Hepatocyte (in vitro differentiated cells): ENCODE data around the gene MARCHF3. TPM values are rescaled to one million over a fixed set of nuclear protein-coding genes. Genes with fewer than 3 reads are reported as not detected.

Source experiments
- DNase-seq: peaks from one replicate; pipeline ENCODE4 v3.0.0-alpha.2; 2016; ENCODE audit warnings: low spot score
- H2AFZ ChIP-seq: fragments of 200-600 bp; sonication (generic); 2 replicates; pipeline ENCODE4 v1.6.0; 2016; ENCODE audit warnings: antibody characterized with exemption, mild to moderate bottlenecking
- H3K27ac ChIP-seq: fragments of 200-600 bp; sonication (generic); 2 replicates; pipeline ENCODE4 v1.5.1; 2016; ENCODE audit warnings: mild to moderate bottlenecking
- H3K27me3 ChIP-seq: fragments of 200-600 bp; sonication (generic); 2 replicates; pipeline ENCODE4 v1.6.1; 2016
- H3K36me3 ChIP-seq: fragments of 200-600 bp; sonication (generic); replicated peaks from 2 replicates; pipeline ENCODE4 v1.5.1; 2016; ENCODE audit warnings: low read depth; ENCODE audit not compliant: insufficient read depth
- H3K4me1 ChIP-seq: fragments of 200-600 bp; sonication (generic); 2 replicates; pipeline ENCODE4 v1.5.1; 2016; ENCODE audit warnings: mild to moderate bottlenecking, moderate library complexity; ENCODE audit not compliant: insufficient read depth
- H3K4me2 ChIP-seq: fragments of 200-600 bp; sonication (generic); 2 replicates; pipeline ENCODE4 v1.6.0; 2016
- H3K4me3 ChIP-seq: fragments of 200-600 bp; sonication (generic); 2 replicates; pipeline ENCODE4 v1.5.1; 2016; ENCODE audit warnings: mild to moderate bottlenecking
- H3K79me2 ChIP-seq: fragments of 200-600 bp; sonication (generic); 2 replicates; pipeline ENCODE4 v1.6.0; 2017; ENCODE audit warnings: mild to moderate bottlenecking
- H3K9me2 ChIP-seq: fragments of 200-600 bp; sonication (generic); replicated peaks from 2 replicates; pipeline ENCODE4 v1.6.0; 2017; ENCODE audit warnings: mild to moderate bottlenecking; ENCODE audit not compliant: insufficient read depth
- H3K9me3 ChIP-seq: fragments of 200-600 bp; sonication (generic); 2 replicates; pipeline ENCODE4 v1.5.1; 2016; ENCODE audit warnings: low read depth, mild to moderate bottlenecking
- H4K20me1 ChIP-seq: fragments of 200-600 bp; sonication (generic); 2 replicates; pipeline ENCODE4 v1.6.0; 2016; ENCODE audit warnings: mild to moderate bottlenecking; ENCODE audit not compliant: insufficient read depth, poor library complexity, severe bottlenecking
- EZH2 ChIP-seq: fragments of 200-600 bp; sonication (generic); IDR thresholded peaks from 2 replicates; pipeline ENCODE4 v1.6.1; 2016; ENCODE audit warnings: antibody characterized with exemption, mild to moderate bottlenecking, borderline replicate concordance
- EZH2phosphoT487 ChIP-seq: fragments of 200-600 bp; sonication (generic); IDR thresholded peaks from one replicate; pipeline ENCODE4 v1.6.1; 2018; ENCODE audit warnings: antibody characterized with exemption, mild to moderate bottlenecking, low read depth, moderate library complexity; ENCODE audit not compliant: unreplicated experiment, severe bottlenecking
- WGBS: methylation state at CpG from one replicate; pipeline ENCODE4 v1.1.6; 2016; ENCODE audit warnings: low lambda C conversion rate; ENCODE audit errors: missing lambda C conversion rate; 5-methylcytosine and 5-hydroxymethylcytosine counted together
- polyA plus RNA-seq: library from polyadenylated mRNA; unstranded; fragments of >200 nt; fragmentation: Nextera tagmentation; extraction: Ambion mirVana; gene quantifications from 2 replicates; pipeline ENCODE4 v1.2.1, GENCODE V29; 2016
- total RNA-seq: library from RNA; depleted of rRNA; stranded (reverse); fragments of >200 nt; gene quantifications from 2 replicates; pipeline ENCODE4 v1.2.3, GENCODE V29; 2014
- TF ChIP-seq, protein P1 (sequence below): fragments of 200-600 bp; sonication (generic); IDR thresholded peaks from 2 replicates; pipeline ENCODE4 v1.5.1; 2016; ENCODE audit warnings: antibody characterized with exemption, mild to moderate bottlenecking; ENCODE audit not compliant: poor library complexity

The MARCHF3 gene
- total and polyA plus RNA-seq, 2 experiments from 2014 or later, result 9.4 to 20.4 TPM

- H3K27me3 ChIP-seq, result no peaks in the 10 kb centered on the region
- H3K4me1 ChIP-seq, result no peaks in the 10 kb centered on the region
- H3K4me2 ChIP-seq, result no peak overlapping the region
- no peaks in the 10 kb centered on the region for H4K20me1 ChIP-seq
- no peaks in the 10 kb centered on the region for H3K9me3 ChIP-seq
- H3K79me2 ChIP-seq, result no peaks in the 10 kb centered on the region
- no peak overlapping the region for H3K4me3 ChIP-seq
- H3K36me3 ChIP-seq, result no peaks in the 10 kb centered on the region
- TF ChIP-seq EZH2, result no peak
- TF ChIP-seq, protein P1, sequence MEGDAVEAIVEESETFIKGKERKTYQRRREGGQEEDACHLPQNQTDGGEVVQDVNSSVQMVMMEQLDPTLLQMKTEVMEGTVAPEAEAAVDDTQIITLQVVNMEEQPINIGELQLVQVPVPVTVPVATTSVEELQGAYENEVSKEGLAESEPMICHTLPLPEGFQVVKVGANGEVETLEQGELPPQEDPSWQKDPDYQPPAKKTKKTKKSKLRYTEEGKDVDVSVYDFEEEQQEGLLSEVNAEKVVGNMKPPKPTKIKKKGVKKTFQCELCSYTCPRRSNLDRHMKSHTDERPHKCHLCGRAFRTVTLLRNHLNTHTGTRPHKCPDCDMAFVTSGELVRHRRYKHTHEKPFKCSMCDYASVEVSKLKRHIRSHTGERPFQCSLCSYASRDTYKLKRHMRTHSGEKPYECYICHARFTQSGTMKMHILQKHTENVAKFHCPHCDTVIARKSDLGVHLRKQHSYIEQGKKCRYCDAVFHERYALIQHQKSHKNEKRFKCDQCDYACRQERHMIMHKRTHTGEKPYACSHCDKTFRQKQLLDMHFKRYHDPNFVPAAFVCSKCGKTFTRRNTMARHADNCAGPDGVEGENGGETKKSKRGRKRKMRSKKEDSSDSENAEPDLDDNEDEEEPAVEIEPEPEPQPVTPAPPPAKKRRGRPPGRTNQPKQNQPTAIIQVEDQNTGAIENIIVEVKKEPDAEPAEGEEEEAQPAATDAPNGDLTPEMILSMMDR, result no peak
- DNase-seq, result no peak
- no peaks in the 10 kb centered on the region for H3K9me2 ChIP-seq
- H2AFZ ChIP-seq, result no peak overlapping the region
- H3K27ac ChIP-seq, result no peak overlapping the region
- 84% methylated on average over 9 of the region's 9 CpGs for whole genome bisulfite sequencing
Measured at GRCh38 chr5:126921241-126922091, 108.9 kb downstream of the MARCHF3 start.

DNA sequence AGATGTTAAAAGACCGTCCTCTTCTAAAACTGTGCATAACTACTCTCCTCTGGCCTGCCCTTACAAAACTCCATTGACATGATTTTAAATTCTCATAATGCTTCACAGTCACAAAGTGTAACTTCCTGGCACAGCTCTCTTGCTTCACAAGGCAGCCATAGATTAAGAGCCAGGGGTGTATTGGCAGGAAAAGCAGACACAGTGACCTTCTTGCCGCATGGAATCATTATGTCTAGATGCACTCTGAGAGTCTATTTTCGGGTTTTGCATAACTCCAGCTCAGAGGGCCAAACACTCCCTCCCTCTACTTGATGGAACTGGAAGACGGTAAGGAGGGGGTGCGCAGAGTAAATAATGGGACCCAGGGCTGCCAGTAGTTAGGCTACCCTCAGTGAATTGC is 110.1 kb downstream of the MARCHF3 start:
- DNase-seq, result no peak
- H3K79me2 ChIP-seq, result no peaks in the 10 kb centered on the region
- H3K9me3 ChIP-seq, result no peaks in the 10 kb centered on the region
- H3K27me3 ChIP-seq, result no peaks in the 10 kb centered on the region
- H4K20me1 ChIP-seq, result no peaks in the 10 kb centered on the region
- TF ChIP-seq EZH2 (no peak), EZH2phosphoT487 (no peak)
- TF ChIP-seq, protein P1, result no peak
- H3K36me3 ChIP-seq, result no peaks in the 10 kb centered on the region
- no peak overlapping the region for H2AFZ ChIP-seq
- H3K4me3 ChIP-seq, result no peak overlapping the region
- H3K9me2 ChIP-seq, result no peaks in the 10 kb centered on the region
- H3K27ac ChIP-seq, result no peak overlapping the region
- H3K4me2 ChIP-seq, result no peak overlapping the region
- H3K4me1 ChIP-seq, result no peaks in the 10 kb centered on the region
- 84% methylated on average over 5 of the region's 5 CpGs for WGBS

DNA sequence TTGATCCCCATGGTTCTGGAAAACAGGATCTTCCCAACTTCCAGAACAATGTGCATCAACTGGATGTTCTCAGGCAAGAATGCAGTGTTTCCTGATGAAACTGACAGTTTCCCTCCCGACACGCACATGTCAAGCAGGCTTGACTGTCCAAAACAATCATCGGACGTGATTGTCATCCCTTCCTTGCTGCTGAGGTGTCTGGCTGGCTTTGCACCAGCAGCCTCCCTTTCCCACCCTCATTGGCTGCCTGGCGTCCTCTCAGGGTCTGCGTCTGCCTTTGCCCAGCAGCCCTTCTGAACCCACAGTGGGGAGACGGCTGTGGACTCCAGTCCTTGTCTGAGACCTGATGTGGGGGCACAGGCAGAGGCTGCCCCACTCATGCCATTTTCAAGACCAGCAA is 110.8 kb downstream of the MARCHF3 start:
- DNase-seq, result no peak
- WGBS, result 93% methylated on average over 7 of the region's 7 CpGs

More for the DNA sequence above, 110.8 kb downstream of the MARCHF3 start:
- no peaks in the 10 kb centered on the region for H3K4me1 ChIP-seq
- H3K4me2 ChIP-seq, result no peak overlapping the region
- TF ChIP-seq, protein P1, result no peak
- TF ChIP-seq EZH2 (no peak), EZH2phosphoT487 (no peak)
- no peak overlapping the region for H3K27ac ChIP-seq
- no peak overlapping the region for H2AFZ ChIP-seq
- no peaks in the 10 kb centered on the region for H4K20me1 ChIP-seq
- H3K9me2 ChIP-seq, result no peaks in the 10 kb centered on the region
- H3K36me3 ChIP-seq, result no peaks in the 10 kb centered on the region
- no peaks in the 10 kb centered on the region for H3K79me2 ChIP-seq
- no peaks in the 10 kb centered on the region for H3K9me3 ChIP-seq
- H3K4me3 ChIP-seq, result no peak overlapping the region
- H3K27me3 ChIP-seq, result no peaks in the 10 kb centered on the region
